Breast epithelium (tissue), 4 donors: Measurements from ENCODE around the gene WDR53. TPM values are rescaled to one million over a fixed set of nuclear protein-coding genes. Genes with fewer than 3 reads are reported as not detected.

Source experiments
- DNase-seq, 2 donors: peaks; one replicate each; pipeline ENCODE4 v3.0.0-alpha.2; 2019; ENCODE audit warnings: low spot score in 2 of 2
- H3K27ac ChIP-seq, 2 donors: fragments of 200-600 bp; sonication (generic) in 1 of 2; one replicate each; pipeline ENCODE4 v1.5.1; 2016 to 2019; ENCODE audit warnings: mild to moderate bottlenecking in 1 of 2
- H3K27me3 ChIP-seq, 2 donors: fragments of 200-600 bp; sonication (generic) in 1 of 2; one replicate each; pipeline versions ENCODE4 v1.5.1 to v1.6.0; 2017 to 2019; ENCODE audit warnings: control low read depth in 1 of 2, mild to moderate bottlenecking in 1 of 2
- H3K36me3 ChIP-seq: fragments of 200-600 bp; one replicate; pipeline ENCODE4 v1.5.1; 2019
- H3K4me1 ChIP-seq, 2 donors: fragments of 200-600 bp; sonication (generic); one replicate each; pipeline ENCODE4 v1.5.1; 2016 to 2019; ENCODE audit warnings: control low read depth in 1 of 2
- H3K4me3 ChIP-seq, 3 donors: fragments of 200-600 bp; sonication (generic); 1 replicate in 2 of 3; 2 replicates in 1 of 3; pipeline ENCODE4 v1.5.1; 2016 to 2019; ENCODE audit warnings: mild to moderate bottlenecking in 3 of 3, moderate library complexity in 2 of 3
- H3K9me3 ChIP-seq, 2 donors: fragments of 200-600 bp; sonication (generic) in 1 of 2; one replicate each; pipeline ENCODE4 v1.5.1; 2016 to 2019; ENCODE audit warnings: control low read depth in 1 of 2
- CTCF ChIP-seq, 3 donors: fragments of 450-650 bp; IDR thresholded peaks; one replicate each; pipeline ENCODE4 v1.5.1; 2016 to 2017; ENCODE audit warnings: antibody characterized with exemption in 3 of 3, mild to moderate bottlenecking in 3 of 3, moderate library complexity in 3 of 3
- POLR2A ChIP-seq: fragments of 450-650 bp; IDR thresholded peaks from one replicate; pipeline ENCODE4 v1.6.1; 2016; ENCODE audit warnings: antibody characterized with exemption, mild to moderate bottlenecking, moderate library complexity
- POLR2AphosphoS5 ChIP-seq, 3 donors: sonication (generic); formaldehyde crosslinking; IDR thresholded peaks; one replicate each; pipeline ENCODE4 v1.6.1; 2017; ENCODE audit warnings: antibody characterized with exemption in 3 of 3
- intact Hi-C: fragments of 100-400 bp; cut with DNase I; formaldehyde crosslinking; loops from one replicate; pipeline ENCODE4 v1.15.1; 2023; ENCODE audit warnings: low total_unique reads
- total RNA-seq, 3 donors: library from RNA; depleted of rRNA; stranded (reverse); fragments of >200 nt; gene quantifications; one replicate each; pipeline ENCODE4 v1.1.0, GENCODE V29; 2016

WDR53 gene
- total RNA-seq, 3 donors from 2014 or later: 4.9 to 8.2 (median 6.1) TPM

- H3K4me3 ChIP-seq: no peak overlapping the region
- no peaks in the 10 kb centered on the region for H3K9me3 ChIP-seq
- intact Hi-C loops: no loop called here
- no peak overlapping the region for H3K27ac ChIP-seq
- TF ChIP-seq CTCF (IDR thresholded peaks at IDR 0.05) (no peak), POLR2A (no peak), POLR2AphosphoS5 (IDR thresholded peaks at IDR 0.05) (no peak)
- H3K4me1 ChIP-seq: no peaks in the 10 kb centered on the region
- no peak for DNase-seq
- no peaks in the 10 kb centered on the region for H3K36me3 ChIP-seq
- H3K27me3 ChIP-seq: no peaks in the 10 kb centered on the region
Observed at GRCh38 chr3:196559826-196560225, 8.5 kb downstream of the WDR53 start.

GRCh38 chr3:196558476-196558875 is 9.9 kb downstream of the WDR53 start:
- intact Hi-C loops: no loop called here
- TF ChIP-seq CTCF (IDR thresholded peaks at IDR 0.05) (no peak), POLR2A (no peak), POLR2AphosphoS5 (IDR thresholded peaks at IDR 0.05) (no peak)
- Histone ChIP-seq H3K9me3 (no peaks in the 10 kb centered on the region), H3K27ac (no peak overlapping the region), H3K27me3 (no peaks in the 10 kb centered on the region), H3K4me1 (no peaks in the 10 kb centered on the region), H3K36me3 (no peaks in the 10 kb centered on the region), H3K4me3 (no peak overlapping the region)
- no peak for DNase-seq

GRCh38 chr3:196557236-196557635 is 11.1 kb downstream of the WDR53 start:
- intact Hi-C loops: no loop called here
- no peak overlapping the region for H3K4me3 ChIP-seq
- no peaks in the 10 kb centered on the region for H3K4me1 ChIP-seq
- no peak for DNase-seq
- no peaks in the 10 kb centered on the region for H3K9me3 ChIP-seq
- H3K27ac ChIP-seq: no peak overlapping the region
- no peaks in the 10 kb centered on the region for H3K36me3 ChIP-seq
- no peaks in the 10 kb centered on the region for H3K27me3 ChIP-seq
- TF ChIP-seq POLR2A: no peak
- TF ChIP-seq POLR2AphosphoS5 (IDR thresholded peaks at IDR 0.05): no peak
- TF ChIP-seq CTCF (IDR thresholded peaks at IDR 0.05): no peak

- H3K9me3 ChIP-seq: no peaks in the 10 kb centered on the region
- DNase-seq: no peak
- no peak overlapping the region for H3K27ac ChIP-seq
- H3K4me3 ChIP-seq: no peak overlapping the region
- H3K27me3 ChIP-seq: no peaks in the 10 kb centered on the region
- no peaks in the 10 kb centered on the region for H3K4me1 ChIP-seq
- H3K36me3 ChIP-seq: no peaks in the 10 kb centered on the region
- intact Hi-C loops: no loop called here
- no peak for TF ChIP-seq CTCF (IDR thresholded peaks at IDR 0.05)
- no peak for TF ChIP-seq POLR2A
Observed at GRCh38 chr3:196555295-196555694, 13.1 kb downstream of the WDR53 start.

GRCh38 chr3:196554205-196554604 is 14.1 kb downstream of the WDR53 start:
- Histone ChIP-seq H3K36me3 (no peaks in the 10 kb centered on the region), H3K9me3 (peaks cover 0 to 5% of the 10 kb centered on the region in 2 donors), H3K4me1 (no peaks in the 10 kb centered on the region), H3K4me3 (no peak overlapping the region), H3K27me3 (no peaks in the 10 kb centered on the region), H3K27ac (no peak overlapping the region)
- TF ChIP-seq POLR2AphosphoS5 (IDR thresholded peaks at IDR 0.05) (no peak), CTCF (IDR thresholded peaks at IDR 0.05) (no peak), POLR2A (no peak)
- no peak for DNase-seq
- intact Hi-C loops: no loop called here
